Forelimb muscle (tissue), 1 donor: ENCODE data around the gene CCDC14. TPM values are rescaled to one million over a fixed set of nuclear protein-coding genes. Genes with fewer than 3 reads are reported as not detected.

Experiments used
- polyA plus RNA-seq: library from polyadenylated mRNA; unstranded; fragments of 120-200 nt; gene quantifications from one replicate; pipeline ENCODE4 v1.2.1, GENCODE V29; 2013; ENCODE audit not compliant: insufficient read length

CCDC14 gene
- polyA plus RNA-seq, 1 donor = 53.9 TPM

Other genes starting within 250 kb of the CCDC14 start
- gene MYLK, start 76.9 kb downstream of the CCDC14 start, polyA plus RNA-seq = 22.3 TPM
- gene ROPN1, start 30.9 kb upstream of the CCDC14 start, polyA plus RNA-seq = 0.09 TPM
- gene KALRN, start 72.1 kb upstream of the CCDC14 start, polyA plus RNA-seq = 8.5 TPM